IMR-90 (cell line): ENCODE results near the gene CD68.

ENCODE experiments used
- BHLHE40 ChIP-seq: fragments of 150-350 bp; IDR thresholded peaks from 2 replicates; pipeline ENCODE4 v1.6.1; 2016; ENCODE audit warnings: mild to moderate bottlenecking, low read depth, low read length
- CTCF ChIP-seq: conservative IDR thresholded peaks from 2 replicates; pipeline ENCODE4 v1.5.1; 2012; ENCODE audit warnings: mild to moderate bottlenecking, low read depth, low read length, improper control_type of control experiment
- MAFK ChIP-seq: IDR thresholded peaks from 2 replicates; pipeline ENCODE4 v1.6.1; 2012; ENCODE audit warnings: low read depth, low read length, improper control_type of control experiment
- MAZ ChIP-seq: IDR thresholded peaks from 2 replicates; pipeline ENCODE4 v1.6.1; 2012; ENCODE audit warnings: low read depth, mild to moderate bottlenecking, low read length, improper control_type of control experiment, moderate library complexity, borderline replicate concordance
- NFE2L2 ChIP-seq: fragments of 150-350 bp; IDR thresholded peaks from 2 replicates; pipeline ENCODE4 v1.6.1; 2016; ENCODE audit warnings: low read depth, mild to moderate bottlenecking, low read length
- POLR2A ChIP-seq: IDR thresholded peaks from 2 replicates; pipeline ENCODE4 v1.6.1; 2012; ENCODE audit warnings: mild to moderate bottlenecking, low read depth, low read length
- RAD21 ChIP-seq: IDR thresholded peaks from 2 replicates; pipeline ENCODE4 v1.6.1; 2012; ENCODE audit warnings: low read length, improper control_type of control experiment
- RFX5 ChIP-seq: IDR thresholded peaks from 2 replicates; pipeline ENCODE4 v1.8.0; 2012; ENCODE audit warnings: low read depth, mild to moderate bottlenecking, low read length, moderate library complexity
- TF ChIP-seq, protein P1 (sequence below): fragments of 150-350 bp; IDR thresholded peaks from 2 replicates; pipeline ENCODE4 v1.6.1; 2017; ENCODE audit warnings: mild to moderate bottlenecking, antibody characterized with exemption, low read length, low read depth

DNA sequence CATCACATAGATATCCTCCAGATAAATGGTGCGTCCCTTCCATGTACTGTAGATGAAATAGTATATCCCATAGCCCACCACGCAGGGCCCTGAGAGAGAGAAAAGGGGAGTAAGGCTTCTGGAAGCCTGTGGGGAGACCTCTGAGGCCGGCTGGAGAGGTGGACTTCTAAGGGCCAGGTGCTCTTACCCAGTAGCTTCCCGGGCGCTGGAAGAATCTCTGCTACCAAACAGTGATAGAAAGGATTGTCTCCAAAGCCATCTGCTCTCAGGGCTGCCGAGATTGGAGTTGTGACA is 47.5 kb downstream of the CD68 start:
- TF ChIP-seq POLR2A (no peak), CTCF (no peak), MAZ (no peak), NFE2L2 (no peak), RFX5 (no peak), MAFK (no peak), RAD21 (no peak), BHLHE40 (no peak)
- TF ChIP-seq, protein P1, sequence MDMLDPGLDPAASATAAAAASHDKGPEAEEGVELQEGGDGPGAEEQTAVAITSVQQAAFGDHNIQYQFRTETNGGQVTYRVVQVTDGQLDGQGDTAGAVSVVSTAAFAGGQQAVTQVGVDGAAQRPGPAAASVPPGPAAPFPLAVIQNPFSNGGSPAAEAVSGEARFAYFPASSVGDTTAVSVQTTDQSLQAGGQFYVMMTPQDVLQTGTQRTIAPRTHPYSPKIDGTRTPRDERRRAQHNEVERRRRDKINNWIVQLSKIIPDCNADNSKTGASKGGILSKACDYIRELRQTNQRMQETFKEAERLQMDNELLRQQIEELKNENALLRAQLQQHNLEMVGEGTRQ, result no peak
